SK-N-SH (cell line): ENCODE data around the gene BICD2. TPM values are rescaled to one million over a fixed set of nuclear protein-coding genes. Genes with fewer than 3 reads are reported as not detected.
A peak's percentile ranks its signal among the peaks of the same experiment; 100 is the strongest.

Experiments
- CTCF ChIA-PET: fragments of 300-600, 350-600 bp; formaldehyde crosslinking; extraction: SDS; loops from one replicate; lab custom pipeline; 2021; lab: Yijun Ruan, JAX
- POLR2A ChIA-PET: fragments of 350-600 bp; sonication (Branson Sonifier 250); formaldehyde crosslinking; extraction: SDS; loops from one replicate; lab custom pipeline; 2020; ENCODE audit warnings: antibody characterized with exemption, inconsistent platforms; lab: Yijun Ruan, JAX
- DNase-seq: peaks from one replicate; pipeline ENCODE4 v3.0.0; 2012
- H2AFZ ChIP-seq: fragments of 200-600 bp; sonication (generic); 2 replicates; pipeline ENCODE4 v1.8.1; 2016; ENCODE audit warnings: antibody characterized with exemption, mild to moderate bottlenecking, low read depth
- H3F3A ChIP-seq: fragments of 200-600 bp; sonication (generic); replicated peaks from 2 replicates; pipeline ENCODE3; 2016; ENCODE audit warnings: antibody characterized with exemption, mild to moderate bottlenecking; ENCODE audit not compliant: insufficient read depth
- H3K27ac ChIP-seq, 2 experiments: fragments of 200-500 bp in 1 of 2; fragments of 200-600 bp in 1 of 2; sonication (Bioruptor generic) in 1 of 2; sonication (generic), shearing (Covaris generic) in 1 of 2; 2 replicates each; pipeline versions ENCODE4 v1.5.1 to v1.6.1; 2014 to 2016; ENCODE audit warnings: low read depth in 2 of 2, inconsistent platforms in 1 of 2, low read length in 1 of 2, mild to moderate bottlenecking in 1 of 2, mixed read lengths in 1 of 2
- H3K27me3 ChIP-seq: fragments of 200-600 bp; sonication (generic), shearing (Covaris generic); 2 replicates; pipeline ENCODE4 v1.6.1; 2016; ENCODE audit warnings: mixed run types; ENCODE audit not compliant: insufficient read depth
- H3K36me3 ChIP-seq, 2 experiments: fragments of 200-500 bp in 1 of 2; fragments of 200-600 bp in 1 of 2; sonication (Bioruptor generic) in 1 of 2; sonication (generic) in 1 of 2; replicated peaks in 1 of 2; 2 replicates each; pipeline versions ENCODE3 to v1.5.1; 2014 to 2016; ENCODE audit warnings: low read length in 1 of 2, mild to moderate bottlenecking in 1 of 2; ENCODE audit not compliant: insufficient read depth in 2 of 2, control insufficient read depth in 1 of 2
- H3K4me1 ChIP-seq, 2 experiments: fragments of 200-500 bp in 1 of 2; fragments of 200-600 bp in 1 of 2; sonication (Bioruptor generic) in 1 of 2; sonication (generic), shearing (Covaris generic) in 1 of 2; 2 replicates each; pipeline versions ENCODE4 v1.5.1 to v1.6.1; 2014 to 2016; ENCODE audit warnings: low read depth in 1 of 2, low read length in 1 of 2, mixed run types in 1 of 2; ENCODE audit not compliant: insufficient read depth in 2 of 2, control insufficient read depth in 1 of 2
- H3K4me2 ChIP-seq: fragments of 200-600 bp; sonication (generic), shearing (Covaris generic); 2 replicates; pipeline ENCODE4 v1.6.1; 2017; ENCODE audit warnings: mixed run types
- H3K4me3 ChIP-seq, 2 experiments: fragments of 200-500 bp in 1 of 2; fragments of 200-600 bp in 1 of 2; sonication (Bioruptor generic) in 1 of 2; sonication (generic), shearing (Covaris generic) in 1 of 2; 2 replicates each; pipeline versions ENCODE4 v1.5.1 to v1.8.1; 2014 to 2016; ENCODE audit warnings: low read depth in 2 of 2, inconsistent platforms in 1 of 2, low read length in 1 of 2, mild to moderate bottlenecking in 1 of 2, mixed read lengths in 1 of 2, moderate library complexity in 1 of 2
- H3K79me2 ChIP-seq: fragments of 200-600 bp; sonication (generic); 2 replicates; pipeline ENCODE4 v1.8.1; 2017; ENCODE audit warnings: mild to moderate bottlenecking; ENCODE audit not compliant: insufficient read depth
- H3K9ac ChIP-seq: fragments of 200-600 bp; sonication (generic); 2 replicates; pipeline ENCODE4 v1.6.1; 2017; ENCODE audit warnings: mixed run types
- H3K9me2 ChIP-seq: fragments of 200-600 bp; sonication (generic); 2 replicates; pipeline ENCODE4 v1.6.1; 2017; ENCODE audit warnings: mixed run types
- H3K9me3 ChIP-seq: fragments of 200-600 bp; sonication (generic); 2 replicates; pipeline ENCODE4 v1.6.1; 2017; ENCODE audit warnings: mixed run types, mild to moderate bottlenecking, moderate library complexity
- H4K20me1 ChIP-seq: fragments of 200-600 bp; sonication (generic); 2 replicates; pipeline ENCODE4 v1.6.1; 2017; ENCODE audit warnings: mild to moderate bottlenecking, mixed run types; ENCODE audit not compliant: insufficient read depth
- CTCF ChIP-seq: fragments of 200-600 bp; sonication (generic); IDR thresholded peaks from 2 replicates; pipeline ENCODE4 v1.6.1; 2017; ENCODE audit warnings: antibody characterized with exemption, mild to moderate bottlenecking, moderate library complexity
- EP300 ChIP-seq, 2 experiments: IDR thresholded peaks; 2 replicates each; pipeline versions ENCODE4 v1.4.0 to v1.6.1; 2012; ENCODE audit warnings: borderline replicate concordance in 1 of 2, low read depth in 1 of 2, low read length in 1 of 2
- FOSL2 ChIP-seq: IDR thresholded peaks from 2 replicates; pipeline ENCODE4 v1.4.0; 2012; ENCODE audit warnings: low read depth, mild to moderate bottlenecking, moderate library complexity, borderline replicate concordance
- FOXJ3 ChIP-seq: sonication (generic); formaldehyde crosslinking; IDR thresholded peaks from 2 replicates; pipeline ENCODE4 v1.5.1; 2020; ENCODE audit warnings: mild to moderate bottlenecking, missing genetic modification reagents
- GATA2 ChIP-seq: sonication (generic); formaldehyde crosslinking; IDR thresholded peaks from 2 replicates; pipeline ENCODE4 v1.5.0; 2020; ENCODE audit warnings: mild to moderate bottlenecking, missing genetic modification reagents
- IRF3 ChIP-seq: fragments of 150-350 bp; IDR thresholded peaks from 2 replicates; pipeline ENCODE4 v1.6.1; 2016; ENCODE audit warnings: mild to moderate bottlenecking, low read depth, low read length
- MXI1 ChIP-seq: IDR thresholded peaks from 2 replicates; pipeline ENCODE4 v1.6.1; 2012; ENCODE audit warnings: mild to moderate bottlenecking, low read depth, low read length, improper control_type of control experiment
- NFIC ChIP-seq: IDR thresholded peaks from 2 replicates; pipeline ENCODE4 v1.4.0; 2012; ENCODE audit warnings: borderline replicate concordance
- REST ChIP-seq: IDR thresholded peaks from 2 replicates; pipeline ENCODE4 v1.6.1; 2012; ENCODE audit warnings: mild to moderate bottlenecking, low read depth, low read length, moderate library complexity
- SMC3 ChIP-seq: IDR thresholded peaks from 2 replicates; pipeline ENCODE4 v1.6.1; 2012; ENCODE audit warnings: low read depth, low read length, improper control_type of control experiment
- YY1 ChIP-seq: IDR thresholded peaks from 2 replicates; pipeline ENCODE4 v1.4.0; 2012; ENCODE audit warnings: low read depth, mild to moderate bottlenecking
- WGBS: methylation state at CpG from one replicate; pipeline ENCODE4 v1.1.6; 2017; ENCODE audit warnings: low lambda C conversion rate; 5-methylcytosine and 5-hydroxymethylcytosine counted together
- polyA plus RNA-seq, 3 experiments: library from polyadenylated mRNA; depleted of rRNA; stranded (reverse); fragments of >200 nt; gene quantifications; 2 replicates each; pipeline ENCODE4 v1.2.3, GENCODE V29; 2012
- TF ChIP-seq, protein P1 (sequence below): IDR thresholded peaks from 2 replicates; pipeline ENCODE4; 2012

Gene BICD2
- polyA plus RNA-seq, 1 of the 3 experiments (the other 2 are of a cell fraction), result 19.6 TPM

GRCh38 chr9:92752812-92753404 lies 11.7 kb downstream of the BICD2 start:
- H4K20me1 ChIP-seq, result peaks cover 42% of the 10 kb centered on the region
- no peak for TF ChIP-seq YY1
- TF ChIP-seq CTCF, result no peak
- TF ChIP-seq FOSL2, result no peak
- TF ChIP-seq GATA2, result no peak
- TF ChIP-seq, protein P1, sequence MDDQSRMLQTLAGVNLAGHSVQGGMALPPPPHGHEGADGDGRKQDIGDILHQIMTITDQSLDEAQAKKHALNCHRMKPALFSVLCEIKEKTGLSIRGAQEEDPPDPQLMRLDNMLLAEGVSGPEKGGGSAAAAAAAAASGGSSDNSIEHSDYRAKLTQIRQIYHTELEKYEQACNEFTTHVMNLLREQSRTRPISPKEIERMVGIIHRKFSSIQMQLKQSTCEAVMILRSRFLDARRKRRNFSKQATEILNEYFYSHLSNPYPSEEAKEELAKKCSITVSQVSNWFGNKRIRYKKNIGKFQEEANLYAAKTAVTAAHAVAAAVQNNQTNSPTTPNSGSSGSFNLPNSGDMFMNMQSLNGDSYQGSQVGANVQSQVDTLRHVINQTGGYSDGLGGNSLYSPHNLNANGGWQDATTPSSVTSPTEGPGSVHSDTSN, result no peak
- no peak for TF ChIP-seq NFIC
- no peak for TF ChIP-seq MXI1
- no peak for TF ChIP-seq FOXJ3
- TF ChIP-seq SMC3, result no peak
- no peak for TF ChIP-seq IRF3
- TF ChIP-seq EP300 (IDR thresholded peaks at IDR 0.05; ENCODE audit: borderline replicate concordance in 1 of 2, low read depth in 1 of 2, low read length in 1 of 2), result no peak
- H2AFZ ChIP-seq, result no peak overlapping the region
- H3K4me3 ChIP-seq, result no peak overlapping the region
- no peak overlapping the region for H3K27ac ChIP-seq
- no peaks in the 10 kb centered on the region for H3K9me3 ChIP-seq
- H3K27me3 ChIP-seq, result no peaks in the 10 kb centered on the region
- no peak overlapping the region for H3K9ac ChIP-seq
- ChIA-PET POLR2A (no interaction called here), CTCF (interaction anchor here (0.8 kb wide), 1 partner anchor 36 kb away, joined by 3 read pairs; no protein-coding TSS in a partner anchor)
- no peaks in the 10 kb centered on the region for H3K9me2 ChIP-seq
- no peaks in the 10 kb centered on the region for H3K36me3 ChIP-seq
- 86% methylated on average over 4 of the region's 4 CpGs for WGBS
- H3K4me1 ChIP-seq, result peaks cover 0 to 23% of the 10 kb centered on the region in 2 experiments; a peak in 2 of 4 replicates
- peaks cover 99% of the 10 kb centered on the region for H3K79me2 ChIP-seq
- DNase-seq, result no peak
- H3F3A ChIP-seq, result no peaks in the 10 kb centered on the region
- no peak overlapping the region for H3K4me2 ChIP-seq

GRCh38 chr9:92749934-92750315 lies 14.7 kb downstream of the BICD2 start:
- no peak overlapping the region for H3K4me3 ChIP-seq
- ChIA-PET POLR2A (interaction anchor here (1.3 kb wide), 1 partner anchor 14 kb away, joined by 4 read pairs; the partner anchor contains the start of gene BICD2), CTCF (interaction anchor here (1.1 to 1.6 kb wide), 3 partner anchors 18 to 41 kb away, joined by 3 to 6 read pairs (median 5); no protein-coding TSS in a partner anchor)
- H3K27ac ChIP-seq, result peak overlapping the region in 1 of 2 experiments; percentile 85; a peak in 2 of 4 replicates
- WGBS, result 94% methylated on average over 5 of the region's 6 CpGs
- peaks cover 100% of the 10 kb centered on the region for H3K79me2 ChIP-seq
- H3K27me3 ChIP-seq, result no peaks in the 10 kb centered on the region
- TF ChIP-seq FOSL2 (no peak), REST (no peak), YY1 (no peak)
- no peaks in the 10 kb centered on the region for H3F3A ChIP-seq
- H3K4me1 ChIP-seq, result peaks cover 0 to 43% of the 10 kb centered on the region in 2 experiments; a peak in 2 of 4 replicates
- peaks cover 66% of the 10 kb centered on the region for H4K20me1 ChIP-seq
- no peak for DNase-seq
- H3K4me2 ChIP-seq, result no peak overlapping the region
- H3K9me2 ChIP-seq, result no peaks in the 10 kb centered on the region
- H3K9ac ChIP-seq, result no peak overlapping the region
- no peak overlapping the region for H2AFZ ChIP-seq
- H3K36me3 ChIP-seq, result no peaks in the 10 kb centered on the region
- no peaks in the 10 kb centered on the region for H3K9me3 ChIP-seq
